ENCODE results near the gene CETN2. TPM values are rescaled to one million over a fixed set of nuclear protein-coding genes. Genes with fewer than 3 reads are reported as not detected.
"Not testable (repeated sequence)": the region's sequence is repeated elsewhere in the genome, so short reads cannot be mapped to it uniquely, and the experiment has no call there.

CETN2 gene
- total RNA-seq, 4 donors from 2014 or later, result 8.1 to 15.7 (median 10.5) TPM

- ATAC-seq (no peak), DNase-seq (no peak)
- H3K4me1 ChIP-seq, result no peaks in the 10 kb centered on the region
- H3K4me3 ChIP-seq, result no peak overlapping the region
- intact Hi-C loops (cut with DNase I; ENCODE audit: low total_unique reads) (loop anchor here (10.0 kb wide), 1 partner anchor 1056 kb away; no protein-coding TSS in a partner anchor), in situ Hi-C loops (cut with MboI; ENCODE audit: low sequenced_read_pairs in 4 of 4) (loop anchor here in 1 of 4 donors (25.0 kb wide), 1 partner anchor 1048 kb away; no protein-coding TSS in a partner anchor)
- no peak overlapping the region for H3K27ac ChIP-seq
- no peak for TF ChIP-seq POLR2A (IDR thresholded peaks at IDR 0.05)
- TF ChIP-seq CTCF (IDR thresholded peaks at IDR 0.05 in 4 of 5, conservative IDR thresholded peaks at IDR 0.05 in 1 of 5), result no peak
- no peaks in the 10 kb centered on the region for H3K27me3 ChIP-seq
- H3K36me3 ChIP-seq, result no peaks in the 10 kb centered on the region
- no peaks in the 10 kb centered on the region for H3K9me3 ChIP-seq
Measured at GRCh38 chrX:152810403-152810802, 20.2 kb downstream of the CETN2 start.

GRCh38 chrX:152806035-152806434, 24.5 kb downstream of the CETN2 start:
- intact Hi-C loops (cut with DNase I; ENCODE audit: low total_unique reads), result no loop called here
- no peak for TF ChIP-seq POLR2A (IDR thresholded peaks at IDR 0.05)
- no peak for TF ChIP-seq CTCF (IDR thresholded peaks at IDR 0.05 in 4 of 5, conservative IDR thresholded peaks at IDR 0.05 in 1 of 5)
- no peak for ATAC-seq
- Histone ChIP-seq H3K9me3 (no peaks in the 10 kb centered on the region), H3K27ac (no peak overlapping the region), H3K4me3 (no peak overlapping the region), H3K27me3 (peaks cover 0 to 5% (median 0%) of the 10 kb centered on the region in 3 donors), H3K4me1 (no peaks in the 10 kb centered on the region), H3K36me3 (no peaks in the 10 kb centered on the region)
- in situ Hi-C loops (cut with MboI; ENCODE audit: low sequenced_read_pairs in 4 of 4), result loop anchor here in 1 of 4 donors (25.0 kb wide), 1 partner anchor 1044 kb away; no protein-coding TSS in a partner anchor
- DNase-seq, result no peak

- no peaks in the 10 kb centered on the region for H3K4me1 ChIP-seq
- DNase-seq (no peak), ATAC-seq (no peak)
- in situ Hi-C loops (cut with MboI; ENCODE audit: low sequenced_read_pairs in 4 of 4) (no loop called here), intact Hi-C loops (cut with DNase I; ENCODE audit: low total_unique reads) (no loop called here)
- no peak overlapping the region for H3K27ac ChIP-seq
- peaks cover 0 to 5% (median 0%) of the 10 kb centered on the region in 3 donors for H3K27me3 ChIP-seq
- TF ChIP-seq POLR2A (IDR thresholded peaks at IDR 0.05) (no peak), CTCF (IDR thresholded peaks at IDR 0.05 in 4 of 5, conservative IDR thresholded peaks at IDR 0.05 in 1 of 5) (no peak)
- H3K36me3 ChIP-seq, result no peaks in the 10 kb centered on the region
- no peaks in the 10 kb centered on the region for H3K9me3 ChIP-seq
- no peak overlapping the region for H3K4me3 ChIP-seq
Measured at GRCh38 chrX:152798945-152799344, 31.6 kb downstream of the CETN2 start.

GRCh38 chrX:152787062-152787461, 43.5 kb downstream of the CETN2 start:
- H3K4me3 ChIP-seq; H3K36me3 ChIP-seq; intact Hi-C loops (cut with DNase I; ENCODE audit: low total_unique reads); H3K27me3 ChIP-seq; in situ Hi-C loops (cut with MboI; ENCODE audit: low sequenced_read_pairs in 4 of 4); DNase-seq; H3K4me1 ChIP-seq; ATAC-seq; H3K27ac ChIP-seq; H3K9me3 ChIP-seq: not testable (repeated sequence)

Other genes starting within 250 kb of the CETN2 start
- not detected for gene GABRQ, start 192.9 kb downstream of the CETN2 start, total RNA-seq
- gene MAGEA3, start 132.0 kb downstream of the CETN2 start, total RNA-seq, result not detected
- gene CSAG2, start 121.5 kb downstream of the CETN2 start, total RNA-seq, result not detected
- gene MAGEA2B, start 116.1 kb downstream of the CETN2 start, total RNA-seq, result not detected
- not detected for gene CSAG1, start 97.0 kb downstream of the CETN2 start, total RNA-seq
- not detected for gene MAGEA12, start 97.0 kb downstream of the CETN2 start, total RNA-seq
- not detected for gene MAGEA2, start 76.9 kb downstream of the CETN2 start, total RNA-seq
- gene CSAG3, start 71.5 kb downstream of the CETN2 start, total RNA-seq, result not detected
- gene MAGEA6, start 61.1 kb downstream of the CETN2 start, total RNA-seq, result not detected
- 1 to 10 TPM; 4.6 to 8.8 (median 6.2) TPM for gene NSDHL, start 306 bp upstream of the CETN2 start, total RNA-seq
- 1 to 10 TPM in 3 of 4 donors, under 1 TPM in 1; 0.56 to 2.2 (median 1.3) TPM for gene ZNF185, start 67.3 kb upstream of the CETN2 start, total RNA-seq
- not detected for gene PNMA5, start 163.4 kb upstream of the CETN2 start, total RNA-seq
- gene PNMA3, start 225.7 kb upstream of the CETN2 start, total RNA-seq, result not detected
- gene PNMA6A, start 241.7 kb upstream of the CETN2 start, total RNA-seq, result under 1 TPM in 2 of 4 donors, not detected in 2; 0.36 to 0.44 TPM

Data from gastrocnemius medialis (tissue), 4 donors.